Calu3 (cell line): ENCODE results near the gene ELOVL7. TPM values are rescaled to one million over a fixed set of nuclear protein-coding genes. Genes with fewer than 3 reads are reported as not detected.

ENCODE experiments used
- BruUV-seq: library from RNA; stranded (reverse); fragments of 400-500 nt; replicated peaks from 2 replicates; lab custom pipeline; 2021; lab: Mats Ljungman, UMichigan
- CTCF ChIA-PET: fragments of 300-600 bp; sonication (Branson Sonifier 250); formaldehyde crosslinking; loops from one replicate; lab custom pipeline; 2022; ENCODE audit warnings: antibody characterized with exemption; lab: Charles Lee
- DNase-seq: peaks from one replicate; pipeline ENCODE4 v3.0.0; 2022
- H3K27ac Mint-ChIP-seq: one replicate; pipeline ENCODE4 v1.8.0; 2022; ENCODE audit warnings: mixed read lengths; ENCODE audit not compliant: unreplicated experiment
- H3K27me3 Mint-ChIP-seq: one replicate; pipeline ENCODE4 v1.8.0; 2022; ENCODE audit warnings: mixed read lengths; ENCODE audit not compliant: unreplicated experiment
- H3K36me3 Mint-ChIP-seq: one replicate; pipeline ENCODE4 v1.8.0; 2022; ENCODE audit warnings: mild to moderate bottlenecking, moderate library complexity, mixed read lengths; ENCODE audit not compliant: insufficient read depth, unreplicated experiment
- H3K4me1 Mint-ChIP-seq: one replicate; pipeline ENCODE4 v1.8.0; 2022; ENCODE audit warnings: mild to moderate bottlenecking, low read depth, mixed read lengths; ENCODE audit not compliant: unreplicated experiment
- H3K4me3 Mint-ChIP-seq: one replicate; pipeline ENCODE4 v1.8.0; 2022; ENCODE audit warnings: mild to moderate bottlenecking, low read depth, moderate library complexity, mixed read lengths; ENCODE audit not compliant: unreplicated experiment
- H3K9me3 Mint-ChIP-seq: one replicate; pipeline ENCODE4 v1.8.0; 2022; ENCODE audit warnings: low read depth, mixed read lengths; ENCODE audit not compliant: unreplicated experiment
- CTCF ChIP-seq: fragments of 200-600 bp; IDR thresholded peaks from one replicate; pipeline ENCODE4 v1.8.0; 2022; ENCODE audit warnings: antibody characterized with exemption; ENCODE audit not compliant: unreplicated experiment
- intact Hi-C: fragments of 100-400 bp; cut with micrococcal nuclease; formaldehyde crosslinking; loops from one replicate; pipeline ENCODE4 v1.10.0; 2022; ENCODE audit not compliant: unreplicated experiment
- total RNA-seq: library from RNA; stranded (reverse); gene quantifications from 2 replicates; pipeline ENCODE4 v1.2.3, GENCODE V29; 2022

Gene ELOVL7
- total RNA-seq, 1 experiment from 2014 or later = 40.5 TPM

GRCh38 chr5:60826653-60827052, 17.4 kb downstream of the ELOVL7 start:
- H3K4me1 Mint-ChIP-seq = peaks cover 24% of the 10 kb centered on the region
- intact Hi-C loops = no loop called here
- no peaks in the 10 kb centered on the region for H3K9me3 Mint-ChIP-seq
- no peak overlapping the region for H3K27ac Mint-ChIP-seq
- DNase-seq = no peak
- H3K27me3 Mint-ChIP-seq = no peaks in the 10 kb centered on the region
- no peak for TF ChIP-seq CTCF
- H3K36me3 Mint-ChIP-seq = no peaks in the 10 kb centered on the region
- no peak overlapping the region for H3K4me3 Mint-ChIP-seq
- BruUV-seq = no TSS peak
- CTCF ChIA-PET = no interaction called here

- H3K4me3 Mint-ChIP-seq = no peak overlapping the region
- H3K27me3 Mint-ChIP-seq = no peaks in the 10 kb centered on the region
- no peak for TF ChIP-seq CTCF
- H3K27ac Mint-ChIP-seq = no peak overlapping the region
- DNase-seq = no peak
- CTCF ChIA-PET = no interaction called here
- intact Hi-C loops = no loop called here
- no TSS peak for BruUV-seq
- H3K9me3 Mint-ChIP-seq = no peaks in the 10 kb centered on the region
- H3K36me3 Mint-ChIP-seq = no peaks in the 10 kb centered on the region
- peaks cover 10% of the 10 kb centered on the region for H3K4me1 Mint-ChIP-seq
Observed at GRCh38 chr5:60823574-60823973, 20.5 kb downstream of the ELOVL7 start.

- H3K27me3 Mint-ChIP-seq = no peaks in the 10 kb centered on the region
Observed at GRCh38 chr5:60822285-60822556, 21.8 kb downstream of the ELOVL7 start.

GRCh38 chr5:60821488-60822284, 22.4 kb downstream of the ELOVL7 start:
- intact Hi-C loops = no loop called here
- DNase-seq = no peak
- no peak overlapping the region for H3K27ac Mint-ChIP-seq
- H3K4me3 Mint-ChIP-seq = no peak overlapping the region
- no peaks in the 10 kb centered on the region for H3K9me3 Mint-ChIP-seq
- no peak for TF ChIP-seq CTCF
- no peaks in the 10 kb centered on the region for H3K4me1 Mint-ChIP-seq
- no peaks in the 10 kb centered on the region for H3K36me3 Mint-ChIP-seq
- CTCF ChIA-PET = no interaction called here
- no TSS peak for BruUV-seq
- no peaks in the 10 kb centered on the region for H3K27me3 Mint-ChIP-seq

More at GRCh38 chr5:60822285-60822556, 21.8 kb downstream of the ELOVL7 start:
- no peak overlapping the region for H3K27ac Mint-ChIP-seq
- no peaks in the 10 kb centered on the region for H3K9me3 Mint-ChIP-seq
- H3K36me3 Mint-ChIP-seq = no peaks in the 10 kb centered on the region
- no peak for DNase-seq
- H3K4me3 Mint-ChIP-seq = no peak overlapping the region
- no peaks in the 10 kb centered on the region for H3K4me1 Mint-ChIP-seq
- CTCF ChIA-PET = no interaction called here
- TF ChIP-seq CTCF = no peak
- no TSS peak for BruUV-seq
- intact Hi-C loops = no loop called here
